ENCODE data around the gene GRIFIN. TPM values are rescaled to one million over a fixed set of nuclear protein-coding genes. Genes with fewer than 3 reads are reported as not detected.

Gene GRIFIN
- total RNA-seq, 1 experiment from 2014 or later: not detected

DNA sequence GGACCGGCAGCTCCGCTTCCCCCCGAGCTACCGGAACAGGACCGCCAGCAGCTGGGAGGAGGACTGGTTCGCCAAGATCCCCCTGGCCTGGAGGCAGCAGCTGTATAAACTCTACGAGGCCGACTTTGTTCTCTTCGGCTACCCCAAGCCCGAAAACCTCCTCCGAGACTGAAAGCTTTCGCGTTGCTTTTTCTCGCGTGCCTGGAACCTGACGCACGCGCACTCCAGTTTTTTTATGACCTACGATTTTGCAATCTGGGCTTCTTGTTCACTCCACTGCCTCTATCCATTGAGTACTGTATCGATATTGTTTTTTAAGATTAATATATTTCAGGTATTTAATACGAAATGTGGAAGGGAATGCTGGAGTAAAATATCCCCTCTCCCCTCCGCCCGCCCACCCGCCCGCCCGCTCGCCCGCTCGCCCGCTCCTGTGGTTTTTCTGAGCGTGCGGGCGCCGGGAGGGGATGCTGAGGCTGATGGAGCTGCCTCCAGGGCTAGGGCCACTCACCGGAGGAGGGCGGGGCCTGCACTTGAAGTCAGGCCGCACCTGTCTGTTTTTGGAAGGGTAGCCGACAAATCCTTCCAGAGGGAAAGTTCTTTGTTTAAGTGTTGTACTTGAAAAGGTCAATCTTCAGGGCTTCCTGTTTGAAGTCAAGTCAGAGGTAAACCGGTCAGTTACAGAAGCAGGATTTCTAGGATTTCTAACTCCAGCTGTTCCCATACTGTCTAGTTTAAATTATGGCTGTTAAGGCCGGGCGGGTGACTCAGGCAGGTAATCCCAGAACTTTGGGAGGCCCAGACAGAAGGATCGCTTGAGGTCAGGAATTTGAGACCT, 42.3 kb downstream of the GRIFIN start:
- in situ Hi-C loops (cut with HindIII; ENCODE audit: low pct_unique_long_range_greater_than_20kb, low sequenced_read_pairs): no loop called here
- no peak for DNase-seq (ENCODE audit: low read depth, low spot score)

DNA sequence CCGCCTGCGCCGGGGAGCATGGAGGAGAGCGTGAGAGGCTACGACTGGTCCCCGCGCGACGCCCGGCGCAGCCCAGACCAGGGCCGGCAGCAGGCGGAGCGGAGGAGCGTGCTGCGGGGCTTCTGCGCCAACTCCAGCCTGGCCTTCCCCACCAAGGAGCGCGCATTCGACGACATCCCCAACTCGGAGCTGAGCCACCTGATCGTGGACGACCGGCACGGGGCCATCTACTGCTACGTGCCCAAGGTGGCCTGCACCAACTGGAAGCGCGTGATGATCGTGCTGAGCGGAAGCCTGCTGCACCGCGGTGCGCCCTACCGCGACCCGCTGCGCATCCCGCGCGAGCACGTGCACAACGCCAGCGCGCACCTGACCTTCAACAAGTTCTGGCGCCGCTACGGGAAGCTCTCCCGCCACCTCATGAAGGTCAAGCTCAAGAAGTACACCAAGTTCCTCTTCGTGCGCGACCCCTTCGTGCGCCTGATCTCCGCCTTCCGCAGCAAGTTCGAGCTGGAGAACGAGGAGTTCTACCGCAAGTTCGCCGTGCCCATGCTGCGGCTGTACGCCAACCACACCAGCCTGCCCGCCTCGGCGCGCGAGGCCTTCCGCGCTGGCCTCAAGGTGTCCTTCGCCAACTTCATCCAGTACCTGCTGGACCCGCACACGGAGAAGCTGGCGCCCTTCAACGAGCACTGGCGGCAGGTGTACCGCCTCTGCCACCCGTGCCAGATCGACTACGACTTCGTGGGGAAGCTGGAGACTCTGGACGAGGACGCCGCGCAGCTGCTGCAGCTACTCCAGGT, 43.1 kb downstream of the GRIFIN start:
- in situ Hi-C loops (cut with HindIII; ENCODE audit: low pct_unique_long_range_greater_than_20kb, low sequenced_read_pairs): no loop called here
- no peak for DNase-seq (ENCODE audit: low read depth, low spot score)

DNA sequence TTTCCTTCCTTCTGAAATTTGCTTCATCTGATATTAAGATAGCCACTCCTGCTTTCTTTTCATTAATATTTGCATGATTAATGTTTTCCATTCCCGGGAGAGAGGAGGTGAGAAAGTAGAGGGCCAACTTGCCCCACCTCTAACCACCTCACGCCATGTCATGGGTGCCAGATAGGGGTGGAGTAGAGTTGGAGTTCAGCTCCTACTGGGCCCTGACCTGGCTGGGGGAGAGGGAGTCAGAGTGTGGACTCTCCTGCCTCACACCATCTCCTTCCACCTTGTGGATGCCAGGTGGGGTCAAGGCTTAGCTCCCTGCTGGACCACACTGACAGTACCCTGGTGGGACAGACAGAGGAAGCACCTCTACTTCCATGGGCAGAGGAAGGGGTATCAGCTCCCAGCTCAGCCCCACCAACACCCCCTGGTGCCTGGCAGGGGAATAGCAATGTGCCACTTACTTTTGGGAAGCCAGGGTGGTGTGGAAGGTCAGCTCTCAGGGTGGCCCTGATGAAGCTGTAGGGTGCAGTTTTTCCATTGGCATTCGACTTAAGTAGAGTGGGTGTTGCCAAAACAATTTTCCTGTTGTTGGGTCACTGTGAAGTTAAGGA, 44.8 kb downstream of the GRIFIN start:
- in situ Hi-C loops (cut with HindIII; ENCODE audit: low pct_unique_long_range_greater_than_20kb, low sequenced_read_pairs): no loop called here
- DNase-seq (ENCODE audit: low read depth, low spot score): peak; percentile 46

DNA sequence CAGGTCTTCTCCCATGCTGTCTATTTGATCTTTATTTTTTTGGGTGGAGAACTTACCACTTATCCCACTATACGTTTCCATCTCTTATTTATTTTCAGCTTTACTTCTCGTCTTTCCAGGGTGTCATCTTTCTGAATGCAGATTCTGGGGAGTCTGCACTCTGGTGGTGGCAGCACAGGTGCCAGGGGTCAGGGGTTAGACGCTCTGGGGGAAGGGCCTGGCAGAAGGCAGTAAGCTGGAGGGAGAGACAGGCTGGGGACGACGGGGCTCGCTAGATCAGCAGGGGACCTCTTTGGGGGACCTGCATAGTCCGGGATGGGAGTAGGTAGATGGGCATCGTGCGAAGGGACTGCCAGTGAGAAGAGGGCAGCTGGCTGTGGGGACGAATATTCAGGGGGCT, 50.4 kb downstream of the GRIFIN start:
- in situ Hi-C loops (cut with HindIII; ENCODE audit: low pct_unique_long_range_greater_than_20kb, low sequenced_read_pairs): no loop called here
- no peak for DNase-seq (ENCODE audit: low read depth, low spot score)

Other genes with a start within 250 kb of the GRIFIN start
- gene MAD1L1, start 243.5 kb downstream of the GRIFIN start, total RNA-seq (2014; rRNA removed; shearing (Covaris generic)): 192 and 204 TPM in 2 replicates
- 34.3 and 49.2 TPM in 2 replicates for gene MRM2, start 234.2 kb downstream of the GRIFIN start, total RNA-seq (2014; rRNA removed; shearing (Covaris generic))
- 45.4 and 48.7 TPM in 2 replicates for gene NUDT1, start 234.2 kb downstream of the GRIFIN start, total RNA-seq (2014; rRNA removed; shearing (Covaris generic))
- gene SNX8, start 162.0 kb downstream of the GRIFIN start, total RNA-seq (2014; rRNA removed; shearing (Covaris generic)): 48.7 and 52.0 TPM in 2 replicates
- gene EIF3B, start 121.6 kb downstream of the GRIFIN start, total RNA-seq (2014; rRNA removed; shearing (Covaris generic)): 386 and 411 TPM in 2 replicates
- gene CHST12, start 72.8 kb downstream of the GRIFIN start, total RNA-seq (2014; rRNA removed; shearing (Covaris generic)): 9.3 and 11.4 TPM in 2 replicates
- gene LFNG, start 43.4 kb upstream of the GRIFIN start, total RNA-seq (2014; rRNA removed; shearing (Covaris generic)): 5.3 and 7.7 TPM in 2 replicates
- 85.7 and 87.1 TPM in 2 replicates for gene BRAT1, start 79.1 kb upstream of the GRIFIN start, total RNA-seq (2014; rRNA removed; shearing (Covaris generic))
- gene IQCE, start 82.6 kb upstream of the GRIFIN start, total RNA-seq (2014; rRNA removed; shearing (Covaris generic)): 22.3 and 26.2 TPM in 2 replicates
- gene TTYH3, start 155.6 kb upstream of the GRIFIN start, total RNA-seq (2014; rRNA removed; shearing (Covaris generic)): 156 and 169 TPM in 2 replicates
- gene AMZ1, start 211.8 kb upstream of the GRIFIN start, total RNA-seq (2014; rRNA removed; shearing (Covaris generic)): 0.53 and 1.8 TPM in 2 replicates